DOHH2 (cell line): ENCODE results near the gene NMB.

Experiments
- H3F3A ChIP-seq: fragments of 200-600 bp; sonication (generic), shearing (Covaris generic); 2 replicates; pipeline ENCODE4 v1.6.0; 2016; ENCODE audit warnings: antibody characterized with exemption, mild to moderate bottlenecking; ENCODE audit not compliant: control insufficient read depth, insufficient read depth
- H3K27ac ChIP-seq: fragments of 200-600 bp; sonication (generic); 2 replicates; pipeline ENCODE4 v1.5.1; 2014; ENCODE audit warnings: low read depth, mild to moderate bottlenecking, low read length, moderate library complexity
- H3K27me3 ChIP-seq: fragments of 200-600 bp; sonication (generic); 2 replicates; pipeline ENCODE4 v1.6.1; 2014; ENCODE audit warnings: mild to moderate bottlenecking, low read length, mixed read lengths; ENCODE audit not compliant: control insufficient read depth
- H3K36me3 ChIP-seq: fragments of 200-600 bp; sonication (generic); 2 replicates; pipeline ENCODE4 v1.6.1; 2014; ENCODE audit warnings: mild to moderate bottlenecking, low read length, moderate library complexity, mixed read lengths; ENCODE audit not compliant: control insufficient read depth
- H3K4me1 ChIP-seq: fragments of 200-600 bp; sonication (generic); 2 replicates; pipeline ENCODE4 v1.6.1; 2014; ENCODE audit warnings: mild to moderate bottlenecking, low read length, mixed read lengths; ENCODE audit not compliant: control insufficient read depth
- H3K4me2 ChIP-seq: fragments of 200-600 bp; sonication (generic); 2 replicates; pipeline ENCODE4 v1.6.0; 2014; ENCODE audit warnings: mild to moderate bottlenecking, low read length, moderate library complexity
- H3K4me3 ChIP-seq: fragments of 200-600 bp; sonication (generic); 2 replicates; pipeline ENCODE4 v1.5.1; 2014; ENCODE audit warnings: mild to moderate bottlenecking, low read length, mixed read lengths
- H3K79me2 ChIP-seq: fragments of 200-600 bp; sonication (generic); 2 replicates; pipeline ENCODE4 v1.6.1; 2014; ENCODE audit warnings: mild to moderate bottlenecking, low read length, mixed read lengths; ENCODE audit not compliant: control insufficient read depth
- H3K9me2 ChIP-seq: fragments of 200-600 bp; sonication (generic); replicated peaks from 2 replicates; pipeline ENCODE4 v1.6.1; 2014; ENCODE audit warnings: mild to moderate bottlenecking, low read length, mixed read lengths; ENCODE audit not compliant: control insufficient read depth
- H3K9me3 ChIP-seq: fragments of 200-600 bp; sonication (generic); 2 replicates; pipeline ENCODE4 v1.6.1; 2014; ENCODE audit warnings: antibody characterized with exemption, low read length, mixed read lengths; ENCODE audit not compliant: control insufficient read depth, insufficient read depth
- H4K20me1 ChIP-seq: fragments of 200-600 bp; sonication (generic); 2 replicates; pipeline ENCODE4 v1.6.0; 2014; ENCODE audit warnings: low read depth, mild to moderate bottlenecking, antibody characterized with exemption, low read length, moderate library complexity; ENCODE audit not compliant: control insufficient read depth, insufficient read depth
- CTCF ChIP-seq: fragments of 200-600 bp; sonication (generic); IDR thresholded peaks from one replicate; pipeline ENCODE4 v1.5.1; 2014; ENCODE audit warnings: antibody characterized with exemption, mild to moderate bottlenecking, low read depth, low read length; ENCODE audit not compliant: poor library complexity, severe bottlenecking
- EZH2phosphoT487 ChIP-seq: fragments of 200-600 bp; sonication (generic); IDR thresholded peaks from 2 replicates; pipeline ENCODE4 v1.6.1; 2017; ENCODE audit warnings: borderline replicate concordance, mild to moderate bottlenecking, antibody characterized with exemption, low read length, moderate library complexity, mixed read lengths

Gene NMB

GRCh38 chr15:84668221-84668982 is 10.4 kb upstream of the NMB start:
- no peaks in the 10 kb centered on the region for H3K79me2 ChIP-seq
- no peaks in the 10 kb centered on the region for H3K27me3 ChIP-seq
- H3F3A ChIP-seq: no peaks in the 10 kb centered on the region
- no peaks in the 10 kb centered on the region for H3K4me1 ChIP-seq
- TF ChIP-seq CTCF (no peak), EZH2phosphoT487 (no peak)
- no peaks in the 10 kb centered on the region for H3K9me2 ChIP-seq
- no peaks in the 10 kb centered on the region for H4K20me1 ChIP-seq
- no peak overlapping the region for H3K4me2 ChIP-seq
- H3K36me3 ChIP-seq: peaks cover 38% of the 10 kb centered on the region
- no peak overlapping the region for H3K4me3 ChIP-seq
- H3K27ac ChIP-seq: no peak overlapping the region
- H3K9me3 ChIP-seq: no peaks in the 10 kb centered on the region

- Histone ChIP-seq H3K4me2 (no peak overlapping the region), H3K27ac (no peak overlapping the region)
- TF ChIP-seq EZH2phosphoT487 (no peak), CTCF (no peak)
Observed at GRCh38 chr15:84666373-84666772, 8.4 kb upstream of the NMB start.

GRCh38 chr15:84661001-84661400 is 3.0 kb upstream of the NMB start:
- H3F3A ChIP-seq: peaks cover 10% of the 10 kb centered on the region
- no peaks in the 10 kb centered on the region for H3K9me3 ChIP-seq
- H4K20me1 ChIP-seq: no peaks in the 10 kb centered on the region
- peaks cover 5% of the 10 kb centered on the region for H3K27me3 ChIP-seq
- TF ChIP-seq EZH2phosphoT487 (no peak), CTCF (no peak)
- no peaks in the 10 kb centered on the region for H3K79me2 ChIP-seq
- 0 out of 2 replicates have a peak, but pooled peaks cover 5% of the 10 kb centered on the region for H3K36me3 ChIP-seq
- no peak overlapping the region for H3K27ac ChIP-seq
- no peaks in the 10 kb centered on the region for H3K9me2 ChIP-seq
- H3K4me3 ChIP-seq: no peak overlapping the region
- H3K4me1 ChIP-seq: peaks cover 29% of the 10 kb centered on the region
- no peak overlapping the region for H3K4me2 ChIP-seq

More at GRCh38 chr15:84666373-84666772, 8.4 kb upstream of the NMB start:
- Histone ChIP-seq H3K36me3 (peaks cover 38% of the 10 kb centered on the region), H3K27me3 (no peaks in the 10 kb centered on the region), H3K9me2 (no peaks in the 10 kb centered on the region), H3K4me3 (no peak overlapping the region), H3F3A (peaks cover 10% of the 10 kb centered on the region), H3K4me1 (no peaks in the 10 kb centered on the region), H4K20me1 (no peaks in the 10 kb centered on the region), H3K79me2 (no peaks in the 10 kb centered on the region), H3K9me3 (no peaks in the 10 kb centered on the region)
